NCI-H2196 (cell line): ENCODE measurements around the gene CRAMP1.
A peak's percentile ranks its signal among the peaks of the same experiment; 100 is the strongest.

Source experiments
- DNase-seq: peaks from one replicate; lab custom pipeline; 2025; ENCODE audit not compliant: unreplicated experiment; lab: John Stamatoyannopoulos, UW

The CRAMP1 gene, protein sequence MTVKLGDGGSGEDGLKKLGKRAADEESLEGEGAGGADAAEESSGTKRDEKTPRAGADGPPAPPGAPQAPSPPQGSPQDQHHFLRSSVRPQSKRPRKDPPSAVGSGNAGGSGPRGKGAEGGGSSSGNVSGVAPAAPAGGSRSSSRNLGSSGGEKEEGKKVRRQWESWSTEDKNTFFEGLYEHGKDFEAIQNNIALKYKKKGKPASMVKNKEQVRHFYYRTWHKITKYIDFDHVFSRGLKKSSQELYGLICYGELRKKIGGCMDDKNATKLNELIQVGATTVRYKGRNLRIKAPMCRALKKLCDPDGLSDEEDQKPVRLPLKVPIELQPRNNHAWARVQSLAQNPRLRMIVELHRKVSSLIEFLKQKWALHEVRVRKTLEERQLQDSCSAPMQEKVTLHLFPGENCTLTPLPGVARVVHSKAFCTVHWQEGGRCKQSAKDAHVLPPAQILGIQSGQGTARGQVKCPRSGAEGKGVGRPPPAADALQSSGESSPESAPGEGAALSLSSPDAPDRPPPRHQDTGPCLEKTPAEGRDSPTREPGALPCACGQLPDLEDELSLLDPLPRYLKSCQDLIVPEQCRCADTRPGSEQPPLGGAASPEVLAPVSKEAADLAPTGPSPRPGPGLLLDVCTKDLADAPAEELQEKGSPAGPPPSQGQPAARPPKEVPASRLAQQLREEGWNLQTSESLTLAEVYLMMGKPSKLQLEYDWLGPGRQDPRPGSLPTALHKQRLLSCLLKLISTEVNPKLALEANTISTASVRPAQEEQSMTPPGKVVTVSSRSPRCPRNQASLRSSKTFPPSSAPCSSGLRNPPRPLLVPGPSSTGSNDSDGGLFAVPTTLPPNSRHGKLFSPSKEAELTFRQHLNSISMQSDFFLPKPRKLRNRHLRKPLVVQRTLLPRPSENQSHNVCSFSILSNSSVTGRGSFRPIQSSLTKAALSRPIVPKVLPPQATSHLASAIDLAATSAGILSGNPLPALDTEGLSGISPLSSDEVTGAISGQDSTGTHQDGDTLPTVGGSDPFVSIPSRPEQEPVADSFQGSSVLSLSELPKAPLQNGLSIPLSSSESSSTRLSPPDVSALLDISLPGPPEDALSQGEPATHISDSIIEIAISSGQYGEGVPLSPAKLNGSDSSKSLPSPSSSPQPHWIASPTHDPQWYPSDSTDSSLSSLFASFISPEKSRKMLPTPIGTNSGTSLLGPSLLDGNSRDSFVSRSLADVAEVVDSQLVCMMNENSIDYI (N-terminal part only)

DNA sequence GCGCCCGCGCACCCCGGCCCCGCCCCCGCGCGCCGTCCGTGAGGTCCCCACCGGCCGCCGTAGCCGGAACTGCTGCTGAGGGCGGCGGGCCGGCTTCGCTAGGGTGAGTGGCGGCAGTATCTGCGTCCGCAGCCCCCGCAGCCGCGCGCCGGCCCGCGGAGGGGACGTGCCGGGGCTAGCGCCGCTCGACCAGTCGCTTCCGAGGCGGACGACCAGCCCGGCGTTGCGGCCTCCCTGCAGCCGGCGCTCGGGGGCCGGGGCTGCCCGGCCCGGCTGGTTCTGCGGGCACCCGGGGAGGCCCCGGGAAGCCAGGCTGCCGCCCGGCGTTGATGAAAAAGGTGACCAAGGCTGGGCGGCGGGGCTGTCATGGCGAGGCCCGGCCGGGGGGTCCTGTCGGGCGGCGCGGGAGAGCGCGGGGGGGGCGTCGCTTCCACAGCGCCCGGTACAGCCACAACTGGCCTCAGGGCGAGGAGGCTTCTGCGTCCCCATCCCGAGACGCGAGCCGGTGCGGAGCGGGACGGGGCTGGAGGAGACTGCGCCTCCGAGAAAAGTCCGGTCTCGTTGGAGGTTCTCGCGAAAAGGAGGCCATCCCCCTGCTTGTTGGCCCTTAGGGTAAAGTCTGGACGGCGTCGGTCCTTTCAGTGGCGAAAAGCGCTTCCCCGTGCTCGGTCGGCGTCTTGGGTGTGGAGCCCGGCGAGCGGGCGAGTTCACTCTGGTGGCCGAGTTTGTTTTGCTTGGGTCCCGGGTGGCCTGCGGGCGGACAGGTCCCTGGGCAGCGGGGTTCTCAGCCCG is at the start of gene CRAMP1:
Gene CRAMP1, plus strand, starts transcription at position 41 of the 792 bp plus-strand sequence. CDS start 2,280 bp downstream, outside the sequence.
- DNase-seq = no peak

DNA sequence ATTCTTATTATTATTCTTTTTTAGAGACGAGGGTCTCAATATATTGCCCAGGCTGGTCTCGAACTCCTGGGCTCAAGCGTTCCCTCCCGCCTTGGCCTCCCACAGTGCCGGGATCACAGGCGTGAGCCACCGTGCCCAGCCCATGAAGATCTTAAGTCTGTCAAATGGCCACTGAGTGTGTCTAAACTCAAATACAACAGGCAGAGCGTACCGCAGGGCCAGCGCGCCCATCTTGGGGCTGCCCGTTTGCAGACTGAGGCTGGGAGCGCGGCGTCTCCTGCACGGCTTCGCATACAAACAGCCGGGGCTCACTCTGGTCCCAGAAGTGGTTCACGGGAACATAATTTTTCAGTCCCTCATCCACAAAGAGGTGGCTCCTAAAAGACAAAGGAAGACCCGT is 48.4 kb upstream of the CRAMP1 start:
- no peak for DNase-seq

DNA sequence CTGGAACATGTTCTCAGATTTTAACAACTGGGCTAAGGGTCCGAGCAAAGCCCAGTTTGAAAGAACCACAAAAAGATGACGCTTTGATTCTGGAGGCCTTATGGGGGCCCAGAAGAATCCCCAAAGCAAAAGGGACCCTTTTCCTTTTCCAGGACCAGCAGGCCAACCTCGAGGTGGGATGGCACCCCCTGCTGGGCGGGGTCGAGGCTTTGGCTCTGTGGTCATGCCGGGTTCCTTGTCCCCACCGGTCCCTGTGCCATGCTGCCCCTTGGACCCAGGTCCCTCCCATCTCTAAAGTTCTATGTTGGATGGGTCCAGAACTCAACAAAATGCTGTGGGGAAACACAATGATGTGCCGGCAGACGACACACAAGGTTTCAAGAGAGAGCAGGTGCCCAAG is 47.8 kb upstream of the CRAMP1 start:
- no peak for DNase-seq

DNA sequence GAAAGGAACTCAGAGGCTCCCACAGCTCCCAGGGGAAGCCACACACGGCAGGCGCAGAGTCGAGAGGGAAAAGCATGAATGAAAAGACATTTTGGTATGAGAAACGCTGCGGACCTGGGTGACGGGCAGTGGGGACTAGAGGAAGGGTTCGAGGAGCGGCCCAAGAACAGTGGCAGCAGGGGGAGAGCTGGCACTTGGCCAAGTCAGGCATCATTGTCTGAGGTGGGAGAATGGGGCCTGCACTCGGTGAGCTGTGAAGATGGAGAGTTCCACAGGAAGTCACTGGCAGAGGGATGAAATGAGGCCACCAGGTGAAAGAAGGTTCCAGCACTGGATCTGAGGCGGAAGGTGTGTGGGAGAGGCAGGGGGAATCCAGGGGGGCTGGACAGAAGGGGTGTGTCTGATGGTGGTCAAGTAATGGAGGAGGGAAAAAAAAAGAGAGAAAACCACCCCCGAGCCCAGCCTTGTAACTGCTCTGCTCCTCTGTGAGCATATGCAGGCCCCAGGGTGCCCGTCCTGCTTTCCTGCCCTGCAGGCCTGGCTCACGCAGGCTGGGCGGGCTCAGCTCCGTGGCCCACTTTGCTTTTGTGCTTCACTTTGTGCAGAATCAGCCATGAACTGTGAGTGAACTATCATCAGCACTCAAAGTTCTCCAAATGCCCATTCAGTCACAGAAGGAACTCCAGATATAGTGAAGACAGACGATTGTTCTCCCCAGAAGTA is 46.9 kb upstream of the CRAMP1 start:
- no peak for DNase-seq

DNA sequence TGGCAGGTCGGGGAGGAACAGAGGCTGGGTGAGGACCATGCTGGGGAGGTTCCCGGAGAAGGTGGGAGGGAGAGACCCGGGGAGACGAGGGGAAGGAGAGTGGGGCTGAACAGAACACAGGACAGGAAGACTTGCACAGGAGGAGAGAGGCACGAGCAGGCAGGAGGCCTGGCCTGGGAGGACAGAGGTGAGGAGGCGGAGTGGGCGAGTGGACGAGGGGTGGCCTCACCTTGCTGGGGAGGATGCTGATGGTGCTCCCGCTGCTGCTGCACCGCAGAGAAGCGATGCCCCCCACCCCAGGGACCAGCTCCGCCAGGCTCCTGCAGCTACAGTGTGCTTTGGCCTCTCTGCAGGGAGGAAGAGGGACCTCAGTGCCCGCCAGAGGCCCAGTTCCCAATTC is 44.2 kb upstream of the CRAMP1 start:
- no peak for DNase-seq

DNA sequence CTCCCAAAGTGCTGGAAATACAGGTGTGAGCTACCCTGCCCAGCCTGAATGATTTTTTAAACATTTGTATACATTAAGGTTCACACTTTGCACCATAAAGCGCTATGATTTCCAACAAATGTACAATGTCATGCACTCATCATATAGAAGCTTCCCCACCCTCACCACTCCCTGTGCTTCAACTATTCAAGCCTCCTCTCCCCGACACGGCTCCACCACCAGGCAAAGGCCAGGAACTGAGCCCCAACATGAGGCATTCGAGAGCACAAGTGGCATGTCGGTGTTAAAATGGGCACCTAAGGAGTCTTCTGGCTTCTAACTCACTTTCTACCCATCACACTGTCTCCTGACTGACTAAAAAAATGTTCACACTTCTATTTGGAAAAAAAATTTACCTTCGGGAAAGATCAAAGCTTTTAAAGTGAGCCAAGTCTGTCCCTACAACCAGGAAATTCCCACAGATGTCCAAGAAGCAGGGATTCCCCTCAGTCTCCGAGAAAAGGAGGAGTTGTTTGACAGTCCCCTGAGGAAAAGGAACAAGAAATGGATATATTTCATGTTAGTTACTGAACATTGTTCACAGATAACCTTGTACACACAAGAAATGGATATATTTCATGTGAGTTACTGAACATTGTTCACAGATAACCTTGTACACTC is 41.0 kb upstream of the CRAMP1 start:
- DNase-seq = no peak

DNA sequence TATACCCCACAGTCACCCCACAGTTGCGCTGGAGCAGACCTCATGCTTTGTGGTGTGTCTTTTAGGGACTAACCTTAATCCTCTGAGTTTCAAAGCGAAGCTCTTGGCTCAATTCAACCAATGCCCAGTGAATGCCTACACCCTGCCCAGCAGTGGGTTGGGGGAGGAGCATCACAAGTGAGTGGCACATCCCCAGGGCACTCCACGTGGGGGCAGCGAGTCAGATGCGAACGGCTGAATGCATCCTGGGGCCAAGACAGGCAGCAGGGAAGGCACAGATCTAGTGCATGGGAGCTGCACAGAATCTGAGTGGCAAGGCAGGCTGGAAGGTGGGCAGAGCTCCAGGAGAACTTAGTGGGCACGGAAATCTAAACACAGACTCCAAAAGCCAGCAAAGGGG is 39.5 kb upstream of the CRAMP1 start:
- DNase-seq = no peak

DNA sequence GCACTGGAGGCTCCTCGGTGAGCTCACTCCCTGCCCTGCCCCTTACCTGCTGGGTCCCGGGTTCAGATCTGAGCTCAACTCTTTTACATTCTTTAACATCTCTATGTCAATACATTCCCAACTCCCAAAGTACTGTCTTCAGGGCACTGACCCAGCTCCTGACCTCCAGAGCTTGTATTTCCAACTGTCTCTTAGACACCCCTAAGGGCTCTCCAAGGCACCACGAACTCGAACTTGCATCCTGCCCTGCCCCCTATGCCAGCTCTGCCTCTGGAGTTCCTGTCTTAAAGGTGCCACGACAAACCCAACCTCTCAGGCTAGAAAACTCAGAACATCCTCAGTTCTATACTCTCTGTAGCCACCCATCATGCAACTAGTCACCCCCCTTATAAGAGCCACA is 38.9 kb upstream of the CRAMP1 start:
- no peak for DNase-seq

DNA sequence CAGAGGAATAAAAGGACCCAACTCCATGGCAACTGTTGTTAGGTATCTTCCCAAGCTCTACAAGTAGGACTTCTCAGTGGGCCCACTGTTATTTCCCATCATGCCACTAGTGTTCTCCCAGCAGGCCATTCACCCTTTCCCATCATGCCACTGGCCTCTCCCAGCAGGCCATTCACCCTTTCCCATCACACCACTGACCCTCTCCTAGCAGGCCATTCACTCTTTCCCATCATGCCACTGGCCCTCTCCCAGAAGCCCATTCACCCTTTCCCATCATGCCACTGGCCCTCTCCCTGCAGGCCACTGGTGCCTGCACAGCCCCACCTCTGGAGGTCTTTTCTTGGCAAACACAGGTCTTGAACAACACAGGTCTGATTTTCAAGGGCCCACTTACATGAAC is 36.6 kb upstream of the CRAMP1 start:
- no peak for DNase-seq

DNA sequence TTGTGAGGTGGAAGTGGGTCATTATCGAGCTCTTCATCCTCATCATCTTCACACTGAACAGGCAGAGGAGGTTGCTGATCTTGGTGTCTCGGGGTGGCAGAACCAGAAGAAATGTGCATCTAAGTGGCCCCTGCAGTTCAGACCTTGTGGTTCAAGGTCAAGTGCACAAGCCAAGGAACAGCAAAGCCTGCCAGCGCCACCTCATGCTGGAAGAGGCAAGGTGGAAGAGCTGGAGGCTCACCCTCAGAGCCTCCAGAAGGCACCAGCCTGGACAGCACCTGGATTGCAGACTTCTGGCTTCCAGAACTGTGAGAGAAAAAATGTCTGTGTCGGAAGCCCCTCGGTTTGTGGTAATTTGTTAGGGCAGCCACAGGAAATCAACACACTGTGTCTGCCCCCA is 32.9 kb upstream of the CRAMP1 start:
- no peak for DNase-seq

DNA sequence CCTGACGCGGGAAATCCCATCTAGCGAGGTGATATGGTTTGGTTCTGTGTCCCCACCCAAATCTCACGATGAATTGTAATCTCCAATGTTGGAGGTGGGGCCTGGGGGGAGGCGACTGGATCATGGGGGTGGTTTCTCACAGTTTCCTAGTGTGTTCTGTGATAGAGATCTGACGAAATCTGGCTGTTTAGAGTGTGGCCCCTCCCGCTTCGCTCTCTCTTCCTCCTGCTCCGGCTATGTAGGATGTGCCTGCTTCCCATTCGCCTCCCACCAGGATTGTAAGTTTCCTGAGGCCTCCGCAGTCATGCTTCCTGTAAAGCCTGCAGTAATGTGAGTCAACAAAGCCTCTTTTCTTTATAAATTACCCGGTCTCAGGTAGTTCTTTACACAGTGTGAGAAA is 31.9 kb upstream of the CRAMP1 start:
- no peak for DNase-seq

DNA sequence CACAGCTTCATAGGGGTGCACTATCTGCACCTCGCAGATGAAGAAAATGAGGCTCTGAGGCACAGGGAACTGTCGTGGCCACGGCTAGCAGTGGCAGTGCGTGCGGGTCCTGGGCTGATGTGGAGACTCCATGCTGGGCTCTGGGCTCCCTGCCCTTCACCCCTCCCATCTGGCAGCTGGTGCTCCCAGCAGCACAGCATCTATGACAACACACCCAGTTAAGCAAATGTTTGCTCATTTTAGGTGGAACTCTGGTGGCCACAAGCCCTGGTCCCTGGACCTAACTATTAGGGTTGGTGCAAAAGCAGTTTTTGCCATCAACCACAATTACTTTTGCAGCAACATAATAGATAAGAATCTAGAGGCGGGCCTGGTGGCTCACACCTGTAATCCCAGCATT is 31.2 kb upstream of the CRAMP1 start:
- peak; percentile 60 for DNase-seq

DNA sequence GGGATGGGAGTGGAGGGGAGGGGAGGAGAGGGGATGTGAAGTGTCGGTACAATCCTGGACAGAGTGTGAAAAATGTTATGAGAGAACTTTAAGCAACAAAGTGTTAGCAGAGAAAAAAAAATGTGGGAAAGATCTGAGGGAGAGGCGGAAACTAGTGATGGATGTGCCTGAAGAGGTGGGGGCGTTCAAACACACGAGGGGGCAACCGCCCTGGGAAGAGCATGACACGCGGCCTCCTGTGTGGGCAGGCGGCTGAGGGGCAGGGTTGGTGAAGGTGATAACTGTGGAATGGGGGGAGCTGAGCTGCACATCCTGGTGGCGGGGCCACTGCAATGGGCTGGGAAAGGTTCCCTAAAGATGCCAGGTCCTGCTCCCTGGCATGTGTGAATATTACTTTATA is 30.4 kb upstream of the CRAMP1 start:
- DNase-seq = no peak

DNA sequence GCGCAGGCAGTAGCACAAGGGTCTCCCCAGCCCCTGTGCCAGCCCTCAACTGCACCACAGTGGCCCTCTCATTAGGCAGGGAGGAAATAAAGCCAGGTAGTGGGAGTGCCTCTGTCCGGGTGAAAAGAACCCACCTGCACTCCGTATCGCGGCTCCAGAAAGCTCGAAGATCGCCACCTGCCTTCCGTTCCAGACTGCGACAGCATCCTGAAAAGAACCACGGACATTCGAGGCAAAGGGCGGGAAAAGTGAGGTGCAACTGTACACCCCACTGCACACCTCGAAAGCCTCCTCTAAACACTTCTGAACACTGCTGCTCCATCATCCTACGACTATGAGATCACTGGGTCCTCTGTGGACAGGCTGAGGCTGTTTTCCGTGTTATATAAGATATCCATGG is 29.0 kb upstream of the CRAMP1 start:
- DNase-seq = no peak

DNA sequence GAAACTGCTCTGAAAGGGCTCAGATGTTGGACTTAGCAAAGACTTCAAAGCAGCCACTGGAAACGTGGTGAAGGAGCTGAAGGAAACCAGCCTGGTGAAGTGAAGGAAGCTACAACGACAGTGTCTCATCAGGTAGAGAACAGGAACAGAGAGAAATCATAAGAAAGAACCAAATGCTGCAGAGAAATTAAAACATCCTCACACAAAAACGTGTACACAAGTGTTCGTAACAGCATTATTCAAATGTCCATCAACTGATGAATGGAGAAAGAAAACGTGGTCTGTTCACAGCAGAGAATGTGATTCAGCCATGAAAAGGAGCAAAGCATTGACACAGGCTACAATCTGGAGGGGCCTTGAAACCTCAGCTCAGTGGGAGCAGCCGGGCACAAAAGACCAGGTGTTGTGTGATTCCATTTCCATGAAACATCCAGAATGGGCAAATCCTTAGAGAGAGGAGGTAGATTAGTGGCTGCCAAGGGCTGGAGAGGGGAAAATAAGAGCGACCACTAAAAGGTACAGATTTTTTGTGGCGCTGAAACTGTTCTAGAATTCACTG is 27.2 kb upstream of the CRAMP1 start:
- DNase-seq = no peak

DNA sequence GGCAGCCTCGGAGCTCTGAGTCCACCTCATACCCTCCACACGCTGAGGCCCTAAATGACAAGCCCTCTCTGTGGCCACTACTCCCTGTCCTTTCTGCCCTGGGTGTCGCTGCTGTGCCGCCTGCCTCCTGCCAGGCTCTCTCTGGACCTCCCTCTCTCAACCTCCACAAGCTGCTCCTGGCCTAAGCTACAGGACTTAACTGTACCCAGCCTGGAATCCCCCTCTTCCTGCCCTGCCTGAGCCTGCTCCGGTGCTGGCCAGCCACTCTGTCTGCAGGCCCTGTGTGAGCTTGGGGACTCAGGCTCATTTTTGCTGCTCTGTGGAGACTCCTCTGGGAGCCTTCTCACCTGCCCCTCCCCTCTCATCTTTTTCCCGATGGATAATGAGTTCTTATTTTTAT is 21.8 kb upstream of the CRAMP1 start:
- DNase-seq = no peak

DNA sequence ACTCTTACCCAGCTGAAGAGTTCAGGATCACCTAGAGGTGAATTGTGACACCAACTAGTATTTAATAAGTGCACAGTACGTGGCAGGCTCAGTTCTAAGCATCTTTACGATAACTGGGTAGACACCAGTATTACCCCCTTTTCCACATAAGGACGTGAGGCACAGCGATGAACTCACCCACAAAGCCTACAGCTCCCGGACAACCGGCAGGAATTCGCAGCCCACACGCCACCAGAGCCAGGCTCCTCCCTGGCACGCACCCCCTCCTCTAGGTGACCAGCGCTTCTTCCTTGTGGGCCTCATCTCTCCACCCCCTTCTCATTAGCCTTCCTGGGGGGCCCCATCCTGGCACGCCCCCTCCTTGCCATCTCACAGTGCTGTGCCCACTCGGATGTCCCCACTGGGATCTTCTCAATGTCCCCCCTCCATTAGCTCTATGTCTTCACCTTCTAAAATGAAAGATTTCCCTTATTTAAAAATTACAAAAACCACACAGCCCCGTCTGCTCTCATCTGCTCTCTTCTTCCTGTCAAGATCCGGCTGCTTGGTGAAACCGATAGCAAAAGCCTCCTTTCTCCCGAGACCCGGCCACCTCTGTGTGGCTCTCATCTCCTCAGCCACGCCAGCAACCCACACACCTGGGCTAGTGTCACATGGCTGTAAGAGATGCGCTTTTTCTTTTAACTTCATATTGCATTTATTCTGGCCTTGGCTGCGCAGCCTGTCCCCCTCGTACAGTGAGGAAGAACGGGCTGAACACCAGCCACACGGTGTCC is 21.0 kb upstream of the CRAMP1 start:
- no peak for DNase-seq

DNA sequence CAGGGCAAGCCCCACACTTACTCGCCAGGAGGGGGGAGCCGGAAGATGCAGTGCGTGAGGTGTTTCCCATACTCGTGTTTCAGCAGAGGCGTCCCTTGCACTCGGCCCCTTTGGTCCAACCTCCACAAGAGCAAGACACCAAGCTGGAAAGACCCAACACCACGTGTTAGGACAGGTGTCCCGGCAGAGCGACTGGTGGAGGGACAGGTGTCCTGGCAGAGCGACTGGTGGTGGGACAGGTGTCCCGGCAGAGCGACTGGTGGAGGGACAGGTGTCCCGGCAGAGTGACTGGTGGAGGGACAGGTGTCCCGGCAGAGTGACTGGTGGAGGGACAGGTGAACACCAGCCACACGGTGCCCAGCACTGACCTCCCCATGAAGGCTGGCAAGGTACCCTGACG is 19.7 kb upstream of the CRAMP1 start:
- DNase-seq = no peak
